CD4-positive, alpha-beta T cell treated with Interleukin-1 beta for 1 hour (primary cell): Measurements from ENCODE around the gene CD70.
"Not testable (repeated sequence)": the region's sequence is repeated elsewhere in the genome, so short reads cannot be mapped to it uniquely, and the experiment has no call there.

Experiments used
- DNase-seq, 2 donors: peaks; one replicate each; pipeline ENCODE4 v3.0.0-alpha.2; 2020 to 2022

Gene CD70

DNA sequence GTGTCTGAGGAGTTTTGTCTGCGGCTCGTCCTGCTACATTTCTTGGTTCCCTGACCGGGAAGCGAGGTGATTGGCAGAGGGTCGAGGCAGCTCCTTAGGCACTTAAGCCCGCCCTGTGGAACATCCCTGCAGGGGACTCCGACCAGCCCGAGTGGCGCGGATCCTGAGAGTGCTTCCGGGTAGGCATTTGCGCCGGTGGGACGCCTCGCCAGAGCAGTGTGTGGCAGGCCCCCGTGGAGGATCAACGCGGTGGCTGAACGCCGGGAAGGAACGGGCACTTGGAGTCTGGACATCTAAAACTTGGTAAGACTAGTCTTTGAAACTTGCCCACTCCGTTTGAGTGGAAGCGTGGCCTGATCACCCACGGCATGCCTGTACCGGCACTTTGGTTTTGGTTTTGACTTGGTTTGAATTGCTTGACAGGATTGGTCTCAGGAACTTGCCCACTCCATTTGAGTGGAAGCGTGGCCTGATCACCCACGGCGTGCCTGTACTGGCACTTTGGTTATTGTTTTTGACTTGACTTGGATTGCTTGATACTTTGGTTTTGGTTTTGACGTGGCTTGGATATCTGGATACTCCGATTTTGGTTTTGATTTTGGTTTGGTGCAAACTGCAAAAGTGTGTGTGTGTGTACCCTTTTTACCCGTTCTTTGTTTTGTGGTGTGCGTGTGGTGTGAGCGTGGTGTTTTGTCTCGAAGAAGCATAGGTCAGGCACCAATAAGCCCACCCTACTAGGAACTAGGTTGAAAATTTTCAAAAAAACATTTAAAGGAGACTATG, 6.7 kb upstream of the CD70 start:
- not testable (repeated sequence) for DNase-seq

- DNase-seq, result no peak
Observed at GRCh38 chr19:6596621-6597020, 5.7 kb upstream of the CD70 start.

- DNase-seq, result no peak
Observed at GRCh38 chr19:6593651-6594416, 2.9 kb upstream of the CD70 start.

DNA sequence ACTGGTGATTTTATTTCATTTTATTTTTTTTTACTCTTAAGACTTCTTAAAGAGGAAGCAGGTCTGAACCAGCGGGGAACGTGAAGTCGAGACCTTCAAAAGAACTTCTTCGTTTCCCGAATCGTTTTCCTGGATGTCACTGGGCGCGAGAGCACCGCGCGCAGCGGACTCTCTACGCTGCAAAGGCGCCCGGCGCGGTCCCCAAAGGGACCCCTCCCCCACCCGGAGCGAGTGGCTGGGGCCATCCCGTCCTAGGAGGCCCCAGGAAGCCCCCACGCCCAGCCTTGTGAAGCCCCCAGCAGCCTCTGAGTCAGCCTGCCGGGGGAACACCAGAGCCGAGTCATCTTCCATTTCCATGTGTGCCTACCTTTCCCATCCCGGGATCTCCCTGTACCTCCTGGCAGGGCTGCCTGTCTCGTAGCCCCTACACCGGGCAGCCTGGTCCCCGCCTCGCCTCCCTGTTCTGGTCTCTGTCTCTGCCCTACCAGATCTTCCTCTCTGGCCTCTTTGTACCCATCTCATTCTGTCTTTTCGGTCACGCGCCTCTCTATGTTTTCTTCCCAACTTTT, 608 bp downstream of the CD70 start:
- DNase-seq, result no peak

GRCh38 chr19:6589711-6590257, 1.2 kb downstream of the CD70 start:
- DNase-seq, result no peak

- DNase-seq, result no peak
Observed at GRCh38 chr19:6588508-6589345, 2.2 kb downstream of the CD70 start.

DNA sequence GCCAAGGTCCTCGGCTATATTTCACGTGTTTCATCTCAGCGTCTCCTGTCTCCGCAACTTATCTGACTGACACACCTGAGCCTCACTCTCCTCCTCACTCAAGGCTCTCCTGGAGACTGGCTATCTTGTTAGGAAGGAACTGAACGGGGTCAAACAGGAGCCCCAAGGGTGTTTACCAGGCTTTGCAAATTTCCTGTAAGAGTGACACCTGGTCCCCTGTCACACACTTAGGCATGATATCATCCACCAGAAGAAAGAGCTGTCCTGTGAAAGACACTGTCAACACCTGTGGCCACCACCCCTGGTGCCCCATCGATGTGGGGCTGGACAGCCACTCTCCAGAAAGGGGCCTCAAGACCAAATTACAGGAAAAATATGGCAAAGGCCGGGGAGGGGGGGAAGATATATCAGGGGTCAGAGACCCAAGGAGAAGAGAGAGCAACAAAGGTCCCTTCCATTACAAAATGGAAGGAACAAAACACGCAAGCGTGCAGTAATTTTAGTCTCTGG, 2.9 kb downstream of the CD70 start:
- DNase-seq, result no peak

DNA sequence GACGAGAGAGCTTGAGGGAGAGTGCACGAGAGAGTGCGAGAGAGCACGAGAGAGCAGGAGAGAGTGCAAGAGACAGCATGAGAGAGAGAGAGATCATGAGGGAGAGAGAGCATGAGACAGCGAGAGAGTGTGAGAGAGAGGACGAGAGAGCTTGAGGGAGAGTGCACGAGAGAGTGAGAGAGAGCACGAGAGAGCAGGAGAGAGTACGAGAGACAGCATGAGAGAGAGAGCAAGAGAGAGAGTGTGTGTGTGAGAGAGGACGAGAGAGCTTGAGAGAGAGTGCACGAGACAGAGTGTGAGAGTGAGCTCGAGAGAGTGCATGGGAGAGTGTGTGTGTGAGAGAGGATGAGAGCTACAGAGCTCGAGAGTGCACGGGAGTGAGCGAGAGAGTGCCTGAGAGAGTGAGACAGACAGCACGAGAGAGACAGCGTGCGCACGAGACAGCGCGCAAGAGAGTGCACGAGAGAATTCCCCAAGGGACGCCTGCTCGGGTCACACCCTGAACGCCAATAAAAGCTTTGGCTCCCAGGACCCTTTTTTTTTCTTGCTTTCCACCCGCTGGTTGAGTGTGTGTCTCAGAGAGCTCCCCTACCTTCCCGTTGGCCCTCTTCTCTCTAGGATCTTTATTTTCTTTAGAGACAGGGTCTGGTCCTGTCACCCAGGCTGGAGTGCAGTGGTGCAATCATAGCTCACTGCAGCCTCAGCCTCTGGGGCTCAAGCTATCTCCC, 3.7 kb downstream of the CD70 start:
- peak in 1 of 2 donors; percentile 33 for DNase-seq

DNA sequence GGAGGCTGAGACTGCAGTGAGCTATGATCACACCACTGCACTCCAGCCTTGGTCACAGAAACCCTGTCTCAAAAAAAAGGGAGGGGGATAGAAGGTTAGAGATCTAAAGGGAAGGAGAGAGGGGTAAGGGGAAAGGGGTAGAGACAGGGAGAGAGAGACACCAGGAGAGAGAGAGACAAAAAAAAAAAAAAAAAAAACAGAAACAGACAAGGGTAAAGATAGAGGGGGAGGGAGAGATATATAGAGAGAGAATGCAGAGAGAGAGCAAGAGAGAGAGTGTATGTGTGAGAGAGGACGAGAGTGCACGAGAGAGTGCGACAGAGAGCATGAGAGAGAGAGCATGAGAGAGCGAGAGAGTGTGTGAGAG, 4.2 kb downstream of the CD70 start:
- DNase-seq, result no peak

DNA sequence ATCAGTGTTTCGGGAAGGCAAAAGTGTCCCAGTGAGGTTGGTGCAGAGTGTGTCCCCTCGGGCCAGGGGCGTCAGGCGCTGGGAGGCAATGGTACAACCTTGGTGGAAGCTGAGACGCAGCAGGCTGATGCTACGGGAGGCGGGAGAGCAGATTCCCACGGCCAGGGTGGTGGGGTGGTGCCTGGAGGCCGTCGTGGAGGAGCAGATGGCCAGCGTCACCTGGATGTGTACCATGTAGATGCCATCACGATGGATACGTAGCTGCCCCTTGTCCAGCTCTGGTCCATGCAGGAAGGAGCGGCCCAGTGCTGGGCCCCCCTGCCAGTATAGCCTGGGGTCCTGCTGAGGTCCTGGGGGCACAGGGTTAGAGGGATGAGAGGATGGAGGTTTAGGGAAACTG, 4.9 kb downstream of the CD70 start:
- DNase-seq, result no peak

DNA sequence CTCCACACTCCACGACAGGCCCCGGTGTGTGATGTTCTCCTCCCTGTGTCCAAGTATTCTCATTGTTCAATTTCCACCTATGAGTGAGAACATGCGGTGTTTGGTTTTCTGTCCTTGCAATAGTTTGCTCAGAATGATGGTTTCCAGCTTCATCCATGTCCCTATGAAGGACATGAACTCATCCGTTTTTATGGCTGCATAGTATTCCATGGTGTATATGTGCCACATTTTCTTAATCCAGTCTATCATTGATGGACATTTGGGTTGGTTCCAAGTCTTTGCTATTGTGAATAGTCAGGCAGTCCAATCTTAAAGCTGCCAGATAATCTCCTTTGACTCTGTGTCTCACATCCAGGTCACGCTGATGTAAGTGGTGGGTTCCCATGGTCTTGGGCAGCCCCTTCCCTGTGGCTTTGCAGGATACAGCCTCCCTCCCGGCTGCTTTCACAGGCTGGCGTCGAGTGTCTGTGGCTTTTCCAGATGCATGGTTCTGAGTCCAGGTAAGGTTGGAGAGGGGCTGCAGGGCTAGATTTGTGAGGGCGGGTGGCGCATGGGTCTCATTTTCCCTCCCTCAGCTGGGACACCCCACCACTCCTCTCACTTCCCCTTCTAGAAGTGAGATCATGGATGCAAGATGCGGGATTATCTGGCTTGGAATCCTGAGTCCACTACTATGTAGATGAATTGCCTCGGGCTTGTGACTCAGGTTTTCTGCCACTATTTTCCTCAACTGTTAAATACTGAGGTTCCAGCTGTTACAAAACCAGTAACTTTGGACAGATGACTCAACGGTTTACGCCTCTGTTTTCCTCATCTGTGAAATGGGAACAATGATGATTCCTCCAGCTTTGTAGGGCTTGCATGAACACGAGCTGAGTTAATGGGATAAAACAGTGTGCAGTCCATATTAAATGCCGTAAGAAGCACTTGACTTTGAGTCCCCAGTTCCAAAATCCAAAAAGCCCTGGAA, 8.2 kb downstream of the CD70 start:
- DNase-seq, result not testable (repeated sequence)

- no peak for DNase-seq
Observed at GRCh38 chr19:6580313-6580712, 10.6 kb downstream of the CD70 start.

DNA sequence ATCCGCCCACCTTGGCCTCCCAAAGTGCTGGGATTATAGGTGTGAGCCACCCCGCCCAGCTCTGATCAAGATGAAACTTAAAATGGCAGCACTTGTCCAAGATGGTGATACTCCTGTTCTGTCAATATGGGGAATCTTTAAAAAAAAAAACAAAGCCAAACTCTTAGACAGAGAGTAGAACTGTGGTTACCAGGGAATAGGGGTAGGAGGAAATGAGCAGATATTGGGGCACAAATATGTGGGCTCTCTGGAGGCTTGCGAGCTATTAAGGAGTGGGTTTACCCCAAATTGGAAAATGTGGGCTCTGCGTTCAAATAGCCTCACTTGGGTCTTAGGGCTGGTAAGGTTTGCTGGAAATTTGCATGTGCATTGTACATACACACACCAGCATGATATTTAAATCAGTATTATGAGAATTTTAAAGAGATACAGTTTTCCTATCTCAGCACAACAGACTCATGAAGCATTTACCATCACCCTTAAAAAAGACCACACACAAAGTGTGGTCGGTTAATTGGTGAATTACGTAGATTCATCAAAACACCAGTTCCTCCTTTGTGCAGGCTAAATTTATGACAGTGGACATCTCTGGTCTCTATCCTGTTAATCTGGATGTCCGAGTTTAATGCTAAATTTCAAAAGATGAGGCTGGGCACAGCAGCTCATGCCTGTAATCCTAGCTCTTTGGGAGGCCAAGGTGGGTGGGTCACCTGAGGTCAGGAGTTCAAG, 11.3 kb downstream of the CD70 start:
- DNase-seq, result no peak

GRCh38 chr19:6577476-6578125, 13.3 kb downstream of the CD70 start:
- peak; percentile 27 to 36 for DNase-seq

- no peak for DNase-seq
Observed at GRCh38 chr19:6576869-6577475, 14.0 kb downstream of the CD70 start.

GRCh38 chr19:6573350-6573749, 17.6 kb downstream of the CD70 start:
- no peak for DNase-seq

DNA sequence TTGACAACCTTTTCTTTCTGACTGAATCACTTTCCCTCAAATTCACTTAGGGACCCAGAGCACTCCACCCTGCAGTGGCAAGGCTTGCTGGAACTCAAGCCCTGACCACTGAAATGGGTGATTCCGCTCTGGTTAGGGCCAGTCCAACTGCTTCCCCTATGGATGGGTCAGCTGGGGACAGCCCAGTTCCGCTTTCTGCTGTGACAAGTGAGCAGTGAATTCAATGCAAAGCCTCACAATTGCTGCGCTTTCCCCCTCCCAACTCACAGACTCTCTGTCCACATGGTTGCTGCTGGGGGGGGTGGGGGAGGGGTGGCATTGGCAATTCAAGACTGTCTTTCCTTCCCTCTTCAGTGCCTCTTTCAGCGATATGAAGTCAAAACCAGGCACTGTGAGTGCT, 18.7 kb downstream of the CD70 start:
- peak in 1 of 2 donors; percentile 57 for DNase-seq

- no peak for DNase-seq
Observed at GRCh38 chr19:6571167-6571566, 19.8 kb downstream of the CD70 start.

DNA sequence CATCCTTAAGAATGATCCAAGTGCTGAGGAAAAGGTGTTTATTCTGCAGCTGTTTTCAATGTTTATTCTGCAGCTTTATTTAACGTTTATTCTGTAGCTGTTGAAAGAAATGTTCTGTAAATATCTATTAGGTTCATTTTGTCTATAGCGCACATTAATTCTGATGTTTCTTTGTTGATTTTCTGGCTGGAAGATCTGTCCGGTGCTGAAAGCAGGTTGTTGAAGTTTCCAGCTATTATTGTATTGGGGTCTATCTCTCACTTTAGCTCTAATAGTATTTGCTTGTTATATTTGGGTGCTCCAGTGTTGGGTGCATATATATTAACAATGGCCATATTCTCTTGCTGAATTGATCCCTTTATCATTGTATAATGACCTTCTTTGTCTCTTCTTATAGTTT, 20.2 kb downstream of the CD70 start:
- DNase-seq, result no peak
